NB4 (cell line): ENCODE measurements around the gene CDH23.

Experiments
- DNase-seq: peaks from one replicate; pipeline ENCODE4 v3.0.0; 2010; ENCODE audit warnings: low read depth
- H3K4me3 ChIP-seq: one replicate; pipeline ENCODE4 v1.5.1; 2011; ENCODE audit warnings: mild to moderate bottlenecking, low read depth, low read length, moderate library complexity
- MYC ChIP-seq: IDR thresholded peaks from 2 replicates; pipeline ENCODE4 v1.6.1; 2011; ENCODE audit warnings: low read depth, low read length
- POLR2A ChIP-seq: IDR thresholded peaks from 2 replicates; pipeline ENCODE4 v1.6.1; 2011; ENCODE audit warnings: mild to moderate bottlenecking; ENCODE audit not compliant: insufficient read length; ENCODE audit errors: extremely low read depth
- TF ChIP-seq, protein P1 (sequence below): IDR thresholded peaks from 2 replicates; pipeline ENCODE4 v1.6.1; 2011; ENCODE audit warnings: low read depth, low read length
- TF ChIP-seq, protein P2 (sequence below): IDR thresholded peaks from one replicate; pipeline ENCODE4 v1.5.1; 2012; ENCODE audit warnings: low read depth, low read length

Gene CDH23

DNA sequence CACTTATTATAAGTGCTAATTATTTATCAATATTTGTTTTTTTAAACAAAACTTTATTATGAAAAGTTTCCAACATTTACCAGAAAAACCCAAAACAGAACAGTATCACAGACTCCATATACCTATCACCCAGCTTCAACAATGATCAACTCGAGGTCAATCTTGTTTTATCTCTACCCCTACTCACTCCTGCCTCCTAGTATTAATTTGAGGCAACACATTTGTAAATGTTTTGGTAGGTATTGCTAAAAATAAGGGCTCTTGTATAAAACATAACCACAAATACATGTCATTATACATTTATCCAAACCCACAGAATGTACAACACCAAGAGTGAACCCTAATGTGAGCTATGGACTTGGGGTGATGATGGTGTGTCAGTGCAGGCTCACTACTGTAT lies 15.9 kb upstream of the CDH23 start:
- no peak for DNase-seq
- TF ChIP-seq, protein P1, sequence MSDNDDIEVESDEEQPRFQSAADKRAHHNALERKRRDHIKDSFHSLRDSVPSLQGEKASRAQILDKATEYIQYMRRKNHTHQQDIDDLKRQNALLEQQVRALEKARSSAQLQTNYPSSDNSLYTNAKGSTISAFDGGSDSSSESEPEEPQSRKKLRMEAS, result no peak
- TF ChIP-seq, protein P2, sequence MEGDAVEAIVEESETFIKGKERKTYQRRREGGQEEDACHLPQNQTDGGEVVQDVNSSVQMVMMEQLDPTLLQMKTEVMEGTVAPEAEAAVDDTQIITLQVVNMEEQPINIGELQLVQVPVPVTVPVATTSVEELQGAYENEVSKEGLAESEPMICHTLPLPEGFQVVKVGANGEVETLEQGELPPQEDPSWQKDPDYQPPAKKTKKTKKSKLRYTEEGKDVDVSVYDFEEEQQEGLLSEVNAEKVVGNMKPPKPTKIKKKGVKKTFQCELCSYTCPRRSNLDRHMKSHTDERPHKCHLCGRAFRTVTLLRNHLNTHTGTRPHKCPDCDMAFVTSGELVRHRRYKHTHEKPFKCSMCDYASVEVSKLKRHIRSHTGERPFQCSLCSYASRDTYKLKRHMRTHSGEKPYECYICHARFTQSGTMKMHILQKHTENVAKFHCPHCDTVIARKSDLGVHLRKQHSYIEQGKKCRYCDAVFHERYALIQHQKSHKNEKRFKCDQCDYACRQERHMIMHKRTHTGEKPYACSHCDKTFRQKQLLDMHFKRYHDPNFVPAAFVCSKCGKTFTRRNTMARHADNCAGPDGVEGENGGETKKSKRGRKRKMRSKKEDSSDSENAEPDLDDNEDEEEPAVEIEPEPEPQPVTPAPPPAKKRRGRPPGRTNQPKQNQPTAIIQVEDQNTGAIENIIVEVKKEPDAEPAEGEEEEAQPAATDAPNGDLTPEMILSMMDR, result no peak
- TF ChIP-seq MYC (no peak), POLR2A (no peak)
- no peak overlapping the region for H3K4me3 ChIP-seq

DNA sequence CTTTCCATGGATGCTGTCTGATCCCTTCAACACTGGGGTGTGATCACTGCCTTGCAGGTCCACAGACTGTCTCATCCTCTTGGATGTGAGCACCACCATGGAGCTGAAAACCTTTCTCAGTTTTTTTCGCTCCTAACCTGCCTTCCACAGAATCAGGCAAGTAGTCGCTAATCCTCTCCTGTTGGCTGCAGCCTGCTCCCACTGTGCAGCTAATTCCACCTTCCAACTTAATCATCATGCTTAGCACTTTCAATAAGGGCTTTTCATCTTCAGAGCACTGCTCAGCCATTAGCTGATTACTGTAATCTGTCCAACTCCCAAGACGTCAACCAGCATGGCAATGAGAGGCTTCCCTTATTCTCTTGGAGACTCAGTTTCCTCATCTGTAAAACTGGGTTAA lies 15.1 kb upstream of the CDH23 start:
- H3K4me3 ChIP-seq, result no peak overlapping the region
- no peak for TF ChIP-seq POLR2A
- TF ChIP-seq, protein P2, result no peak
- TF ChIP-seq, protein P1, result no peak
- no peak for TF ChIP-seq MYC
- DNase-seq, result no peak

DNA sequence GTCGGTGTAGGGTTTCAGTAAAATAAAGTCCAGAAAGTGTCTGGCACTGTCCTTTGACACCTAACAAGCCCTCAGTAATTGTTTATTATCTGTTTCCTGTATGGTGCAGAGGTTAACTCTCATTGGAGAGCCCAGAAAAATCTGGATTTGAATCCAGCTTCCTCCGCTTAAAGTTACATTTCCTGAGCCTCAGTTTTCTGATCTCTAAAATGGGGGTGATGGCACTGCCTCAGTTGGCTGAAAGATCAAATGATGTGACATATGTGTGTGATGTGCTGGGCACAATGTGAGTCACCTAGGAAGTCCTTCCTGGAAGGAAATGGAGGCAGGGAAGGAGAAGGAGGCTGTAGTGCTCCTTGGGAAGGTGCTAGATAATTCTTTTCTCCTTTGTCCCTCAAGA lies 14.7 kb upstream of the CDH23 start:
- TF ChIP-seq, protein P1, result no peak
- no peak for TF ChIP-seq POLR2A
- TF ChIP-seq MYC, result no peak
- TF ChIP-seq, protein P2, result no peak
- DNase-seq, result no peak

DNA sequence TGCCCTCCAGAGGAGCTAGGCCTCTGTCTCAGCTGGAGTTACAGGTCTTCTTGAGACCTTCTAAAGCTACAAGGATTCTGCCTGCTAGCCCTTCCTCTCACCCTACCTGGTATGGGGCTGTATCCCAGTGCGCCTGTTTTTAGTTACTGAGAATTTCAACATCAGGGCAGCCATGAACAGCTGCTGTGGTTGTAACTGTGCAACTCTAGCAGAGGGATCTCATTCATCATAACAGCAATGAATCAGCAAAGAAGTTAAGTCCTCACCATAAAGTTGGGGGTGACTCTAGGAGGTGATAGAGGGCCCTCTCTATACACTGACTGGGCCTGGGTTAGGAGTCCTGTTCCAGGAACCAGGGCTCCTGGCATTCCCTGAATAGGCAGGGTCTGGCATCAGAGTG lies 14.0 kb upstream of the CDH23 start:
- no peak overlapping the region for H3K4me3 ChIP-seq
- no peak for TF ChIP-seq MYC
- peak; percentile 82 for DNase-seq

More for the DNA sequence above, 14.7 kb upstream of the CDH23 start:
- H3K4me3 ChIP-seq, result no peak overlapping the region

DNA sequence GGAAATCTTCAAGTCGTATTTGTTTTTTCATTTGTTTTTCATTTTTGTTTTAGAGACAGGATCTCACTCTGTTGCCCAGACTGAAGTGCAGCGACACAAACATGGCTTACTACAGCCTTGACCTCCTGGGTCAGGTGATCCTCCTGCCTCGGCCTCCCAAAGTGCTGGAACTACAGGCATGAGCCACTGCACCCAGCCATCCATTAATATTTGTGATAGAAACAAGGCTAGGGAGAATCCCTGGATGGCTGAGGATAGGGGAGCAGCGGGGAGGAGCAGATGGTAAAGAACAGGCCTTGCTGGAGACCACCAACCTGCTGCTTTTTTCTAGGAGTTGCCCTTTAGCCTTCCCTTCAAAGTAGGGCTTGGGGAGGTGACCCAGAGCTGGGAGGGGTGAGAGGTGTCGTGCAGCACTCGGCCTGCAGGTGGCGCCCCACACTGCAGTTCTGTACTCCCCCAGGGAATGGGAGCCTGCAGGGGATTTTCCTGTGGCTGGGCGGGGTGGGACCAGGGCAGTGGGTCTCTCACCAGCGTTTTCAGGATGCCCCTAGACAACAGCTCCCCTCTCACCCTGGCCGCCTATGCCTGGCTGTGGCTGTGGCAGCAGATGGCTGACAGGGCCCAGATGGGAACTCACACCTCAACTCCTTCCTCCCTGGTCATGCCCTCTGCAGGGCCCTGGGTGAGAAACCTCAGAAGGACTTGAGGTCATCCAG lies 12.6 kb upstream of the CDH23 start:
- peak; percentile 79 for DNase-seq
- TF ChIP-seq, protein P2, result peak; percentile 96
- TF ChIP-seq POLR2A (no peak), MYC (no peak)
- TF ChIP-seq, protein P1, result peak; percentile 63
- H3K4me3 ChIP-seq, result no peak overlapping the region

DNA sequence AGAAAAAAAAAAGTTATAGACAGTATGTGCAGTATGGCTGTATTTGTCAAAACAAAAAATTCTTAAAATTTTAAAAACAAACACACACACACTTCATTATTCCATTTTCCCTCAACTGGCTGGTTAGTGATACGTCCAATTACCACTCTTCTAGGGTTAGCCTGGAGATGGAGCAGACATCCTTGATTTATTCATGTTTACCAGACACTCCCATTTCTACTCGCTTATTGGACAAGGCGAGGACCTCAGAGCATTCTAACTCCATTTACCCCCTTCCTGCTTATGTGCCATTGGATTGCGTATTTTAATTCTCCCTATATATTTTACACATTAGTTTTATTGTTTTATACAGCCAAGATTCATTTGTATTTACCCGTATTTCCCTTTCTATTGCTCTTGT lies 8.5 kb upstream of the CDH23 start:
- TF ChIP-seq POLR2A, result no peak
- TF ChIP-seq, protein P2, result no peak
- TF ChIP-seq, protein P1, result no peak
- no peak for TF ChIP-seq MYC
- H3K4me3 ChIP-seq, result no peak overlapping the region
- DNase-seq, result no peak
